HEK293 (cell line): ENCODE results near the gene CPXM2.

Experiments used
- CTCF ChIA-PET: fragments of 350-600 bp; formaldehyde crosslinking; extraction: SDS; loops from one replicate; lab custom pipeline; 2021; ENCODE audit warnings: antibody characterized with exemption; lab: Yijun Ruan, JAX
- POLR2A ChIA-PET: fragments of 300-600 bp; formaldehyde crosslinking; extraction: SDS; loops from one replicate; lab custom pipeline; 2020; ENCODE audit warnings: antibody characterized with exemption, inconsistent platforms; lab: Yijun Ruan, JAX
- H3K27ac ChIP-seq: fragments of 200-500 bp; sonication (Bioruptor generic); 2 replicates; pipeline ENCODE4 v1.5.1; 2014; ENCODE audit warnings: low read depth, low read length, control low read depth, inconsistent platforms; ENCODE audit errors: extremely low read depth
- H3K36me3 ChIP-seq, 2 experiments: fragments of 200-500 bp in 1 of 2; sonication (Bioruptor generic) in 1 of 2; 1 replicate in 1 of 2; 2 replicates in 1 of 2; pipeline ENCODE4 v1.5.1; 2014 to 2017; ENCODE audit warnings: inconsistent platforms in 2 of 2, low read length in 2 of 2; ENCODE audit not compliant: control insufficient read depth in 2 of 2, insufficient read depth in 1 of 2
- H3K4me1 ChIP-seq: fragments of 200-500 bp; sonication (Bioruptor generic); 2 replicates; pipeline ENCODE4 v1.5.1; 2014; ENCODE audit warnings: mild to moderate bottlenecking, low read length, inconsistent platforms; ENCODE audit not compliant: control insufficient read depth, insufficient read depth
- H3K4me3 ChIP-seq: 2 replicates; pipeline ENCODE4 v1.5.1; 2011; ENCODE audit warnings: low read depth, mild to moderate bottlenecking, control low read depth, low read length, moderate library complexity
- H3K9me3 ChIP-seq: fragments of 200-500 bp; sonication (Bioruptor generic); 2 replicates; pipeline ENCODE4 v1.5.1; 2014; ENCODE audit warnings: low read depth, low read length, inconsistent platforms; ENCODE audit not compliant: control insufficient read depth, insufficient read depth
- BCL11B ChIP-seq: fragments of 450-650 bp; formaldehyde crosslinking; IDR thresholded peaks from 2 replicates; pipeline ENCODE4 v1.5.1; 2016; ENCODE audit warnings: low read depth, missing biosample characterization, missing genetic modification characterization
- HOXA7 ChIP-seq: sonication (generic); formaldehyde crosslinking; IDR thresholded peaks from 2 replicates; pipeline ENCODE4 v1.8.1; 2022; ENCODE audit warnings: missing genetic modification reagents, borderline replicate concordance
- PRDM4 ChIP-seq: fragments of 450-650 bp; formaldehyde crosslinking; IDR thresholded peaks from 2 replicates; pipeline ENCODE4 v1.5.1; 2017; ENCODE audit warnings: missing biosample characterization, missing genetic modification characterization
- TRIM28 ChIP-seq: IDR thresholded peaks from 2 replicates; pipeline ENCODE4 v1.6.1; 2011; ENCODE audit warnings: low read length, control low read depth, borderline replicate concordance
- WT1 ChIP-seq: fragments of 450-650 bp; formaldehyde crosslinking; IDR thresholded peaks from 2 replicates; pipeline ENCODE4 v1.5.1; 2016; ENCODE audit warnings: missing biosample characterization, missing genetic modification characterization
- ZBTB6 ChIP-seq: fragments of 450-650 bp; formaldehyde crosslinking; IDR thresholded peaks from 2 replicates; pipeline ENCODE4 v1.5.1; 2017; ENCODE audit warnings: missing biosample characterization, missing genetic modification characterization
- ZBTB7A ChIP-seq: fragments of 450-650 bp; formaldehyde crosslinking; IDR thresholded peaks from 2 replicates; pipeline ENCODE4 v1.5.1; 2016; ENCODE audit warnings: low read depth, missing biosample characterization, missing genetic modification characterization
- ZFHX2 ChIP-seq: fragments of 450-650 bp; formaldehyde crosslinking; conservative IDR thresholded peaks from 2 replicates; pipeline ENCODE4 v1.5.1; 2016; ENCODE audit warnings: missing biosample characterization, missing genetic modification characterization
- ZFP41 ChIP-seq: fragments of 450-650 bp; formaldehyde crosslinking; IDR thresholded peaks from 2 replicates; pipeline ENCODE4 v1.5.1; 2016; ENCODE audit warnings: missing biosample characterization, missing genetic modification characterization, borderline replicate concordance
- ZNF112 ChIP-seq: fragments of 450-650 bp; formaldehyde crosslinking; IDR thresholded peaks from 2 replicates; pipeline ENCODE4 v1.5.0; 2017; ENCODE audit warnings: missing biosample characterization, missing genetic modification characterization
- ZNF114 ChIP-seq: fragments of 450-650 bp; formaldehyde crosslinking; IDR thresholded peaks from 2 replicates; pipeline ENCODE4 v1.5.0; 2017; ENCODE audit warnings: missing biosample characterization, missing genetic modification characterization
- ZNF426 ChIP-seq: fragments of 450-650 bp; formaldehyde crosslinking; IDR thresholded peaks from 2 replicates; pipeline ENCODE4 v1.5.1; 2017; ENCODE audit warnings: missing biosample characterization, missing genetic modification characterization, mild to moderate bottlenecking, inconsistent platforms, moderate library complexity
- ZNF571 ChIP-seq: fragments of 450-650 bp; formaldehyde crosslinking; IDR thresholded peaks from 2 replicates; pipeline ENCODE4 v1.5.0; 2017; ENCODE audit warnings: missing biosample characterization, missing genetic modification characterization
- ZNF580 ChIP-seq: fragments of 450-650 bp; formaldehyde crosslinking; IDR thresholded peaks from 2 replicates; pipeline ENCODE4 v1.5.1; 2016; ENCODE audit warnings: missing biosample characterization, missing genetic modification characterization
- ZNF623 ChIP-seq: fragments of 450-650 bp; formaldehyde crosslinking; IDR thresholded peaks from 2 replicates; pipeline ENCODE4 v1.5.1; 2016; ENCODE audit warnings: missing biosample characterization, missing genetic modification characterization
- ZNF624 ChIP-seq: fragments of 450-650 bp; formaldehyde crosslinking; IDR thresholded peaks from 2 replicates; pipeline ENCODE4 v1.5.1; 2017; ENCODE audit warnings: missing biosample characterization, missing genetic modification characterization
- ZNF639 ChIP-seq: fragments of 450-650 bp; formaldehyde crosslinking; IDR thresholded peaks from 2 replicates; pipeline ENCODE4 v1.5.1; 2016; ENCODE audit warnings: missing biosample characterization, missing genetic modification characterization
- TF ChIP-seq, protein P1 (sequence below): fragments of 450-650 bp; formaldehyde crosslinking; IDR thresholded peaks from 2 replicates; pipeline ENCODE4 v1.5.1; 2016; ENCODE audit warnings: missing biosample characterization, missing genetic modification characterization
- TF ChIP-seq, protein P2 (sequence below): fragments of 450-650 bp; formaldehyde crosslinking; IDR thresholded peaks from 2 replicates; pipeline ENCODE4 v1.5.1; 2016; ENCODE audit warnings: missing biosample characterization, missing genetic modification characterization, low read depth
- TF ChIP-seq, protein P3 (sequence below): fragments of 450-650 bp; formaldehyde crosslinking; conservative IDR thresholded peaks from 2 replicates; pipeline ENCODE4 v1.5.1; 2016; ENCODE audit warnings: low read depth, missing biosample characterization, missing genetic modification characterization

CPXM2 gene

GRCh38 chr10:123746942-123747341, 144.7 kb downstream of the CPXM2 start:
- no peaks in the 10 kb centered on the region for H3K36me3 ChIP-seq
- POLR2A ChIA-PET = no interaction called here
- H3K9me3 ChIP-seq = no peaks in the 10 kb centered on the region
- TF ChIP-seq ZNF623 (tag by site-specific recombination) = no peak
- TF ChIP-seq ZNF426 (tag by site-specific recombination) = no peak
- no peak for TF ChIP-seq ZNF580 (tag by site-specific recombination)
- no peak for TF ChIP-seq ZNF624 (tag by site-specific recombination)
- TF ChIP-seq TRIM28 = no peak
- no peak for TF ChIP-seq HOXA7
- no peak for TF ChIP-seq ZNF112 (tag by site-specific recombination)
- TF ChIP-seq ZNF114 (tag by site-specific recombination) = no peak
- no peak for TF ChIP-seq ZNF639 (tag by site-specific recombination)
- TF ChIP-seq ZBTB7A (tag by site-specific recombination) = no peak
- TF ChIP-seq PRDM4 = no peak
- TF ChIP-seq, protein P1, sequence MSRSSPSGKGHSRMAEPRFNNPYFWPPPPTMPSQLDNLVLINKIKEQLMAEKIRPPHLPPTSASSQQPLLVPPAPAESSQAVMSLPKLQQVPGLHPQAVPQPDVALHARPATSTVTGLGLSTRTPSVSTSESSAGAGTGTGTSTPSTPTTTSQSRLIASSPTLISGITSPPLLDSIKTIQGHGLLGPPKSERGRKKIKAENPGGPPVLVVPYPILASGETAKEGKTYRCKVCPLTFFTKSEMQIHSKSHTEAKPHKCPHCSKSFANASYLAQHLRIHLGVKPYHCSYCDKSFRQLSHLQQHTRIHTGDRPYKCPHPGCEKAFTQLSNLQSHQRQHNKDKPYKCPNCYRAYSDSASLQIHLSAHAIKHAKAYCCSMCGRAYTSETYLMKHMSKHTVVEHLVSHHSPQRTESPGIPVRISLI (tag by site-specific recombination) = no peak
- no peak for TF ChIP-seq ZFHX2 (tag by site-specific recombination)
- TF ChIP-seq, all 188 proteins: peak for 0
- Histone ChIP-seq H3K4me3 (no peak overlapping the region), H3K4me1 (no peaks in the 10 kb centered on the region), H3K27ac (no peak overlapping the region)
- CTCF ChIA-PET = interaction anchor here (0.5 kb wide), 1 partner anchor 165 kb away, joined by 4 read pairs; no protein-coding TSS in a partner anchor

- ChIA-PET CTCF (no interaction called here), POLR2A (no interaction called here)
- Histone ChIP-seq H3K36me3 (no peaks in the 10 kb centered on the region), H3K4me1 (no peaks in the 10 kb centered on the region), H3K9me3 (no peaks in the 10 kb centered on the region), H3K27ac (no peak overlapping the region), H3K4me3 (no peak overlapping the region)
- TF ChIP-seq BCL11B (tag by site-specific recombination) (no peak), ZBTB6 (tag by site-specific recombination) (no peak), WT1 (tag by site-specific recombination) (no peak), ZNF571 (tag by site-specific recombination) (no peak), ZFP41 (no peak)
- TF ChIP-seq, protein P2, sequence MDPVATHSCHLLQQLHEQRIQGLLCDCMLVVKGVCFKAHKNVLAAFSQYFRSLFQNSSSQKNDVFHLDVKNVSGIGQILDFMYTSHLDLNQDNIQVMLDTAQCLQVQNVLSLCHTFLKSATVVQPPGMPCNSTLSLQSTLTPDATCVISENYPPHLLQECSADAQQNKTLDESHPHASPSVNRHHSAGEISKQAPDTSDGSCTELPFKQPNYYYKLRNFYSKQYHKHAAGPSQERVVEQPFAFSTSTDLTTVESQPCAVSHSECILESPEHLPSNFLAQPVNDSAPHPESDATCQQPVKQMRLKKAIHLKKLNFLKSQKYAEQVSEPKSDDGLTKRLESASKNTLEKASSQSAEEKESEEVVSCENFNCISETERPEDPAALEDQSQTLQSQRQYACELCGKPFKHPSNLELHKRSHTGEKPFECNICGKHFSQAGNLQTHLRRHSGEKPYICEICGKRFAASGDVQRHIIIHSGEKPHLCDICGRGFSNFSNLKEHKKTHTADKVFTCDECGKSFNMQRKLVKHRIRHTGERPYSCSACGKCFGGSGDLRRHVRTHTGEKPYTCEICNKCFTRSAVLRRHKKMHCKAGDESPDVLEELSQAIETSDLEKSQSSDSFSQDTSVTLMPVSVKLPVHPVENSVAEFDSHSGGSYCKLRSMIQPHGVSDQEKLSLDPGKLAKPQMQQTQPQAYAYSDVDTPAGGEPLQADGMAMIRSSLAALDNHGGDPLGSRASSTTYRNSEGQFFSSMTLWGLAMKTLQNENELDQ (tag by site-specific recombination) = no peak
- TF ChIP-seq, protein P3, sequence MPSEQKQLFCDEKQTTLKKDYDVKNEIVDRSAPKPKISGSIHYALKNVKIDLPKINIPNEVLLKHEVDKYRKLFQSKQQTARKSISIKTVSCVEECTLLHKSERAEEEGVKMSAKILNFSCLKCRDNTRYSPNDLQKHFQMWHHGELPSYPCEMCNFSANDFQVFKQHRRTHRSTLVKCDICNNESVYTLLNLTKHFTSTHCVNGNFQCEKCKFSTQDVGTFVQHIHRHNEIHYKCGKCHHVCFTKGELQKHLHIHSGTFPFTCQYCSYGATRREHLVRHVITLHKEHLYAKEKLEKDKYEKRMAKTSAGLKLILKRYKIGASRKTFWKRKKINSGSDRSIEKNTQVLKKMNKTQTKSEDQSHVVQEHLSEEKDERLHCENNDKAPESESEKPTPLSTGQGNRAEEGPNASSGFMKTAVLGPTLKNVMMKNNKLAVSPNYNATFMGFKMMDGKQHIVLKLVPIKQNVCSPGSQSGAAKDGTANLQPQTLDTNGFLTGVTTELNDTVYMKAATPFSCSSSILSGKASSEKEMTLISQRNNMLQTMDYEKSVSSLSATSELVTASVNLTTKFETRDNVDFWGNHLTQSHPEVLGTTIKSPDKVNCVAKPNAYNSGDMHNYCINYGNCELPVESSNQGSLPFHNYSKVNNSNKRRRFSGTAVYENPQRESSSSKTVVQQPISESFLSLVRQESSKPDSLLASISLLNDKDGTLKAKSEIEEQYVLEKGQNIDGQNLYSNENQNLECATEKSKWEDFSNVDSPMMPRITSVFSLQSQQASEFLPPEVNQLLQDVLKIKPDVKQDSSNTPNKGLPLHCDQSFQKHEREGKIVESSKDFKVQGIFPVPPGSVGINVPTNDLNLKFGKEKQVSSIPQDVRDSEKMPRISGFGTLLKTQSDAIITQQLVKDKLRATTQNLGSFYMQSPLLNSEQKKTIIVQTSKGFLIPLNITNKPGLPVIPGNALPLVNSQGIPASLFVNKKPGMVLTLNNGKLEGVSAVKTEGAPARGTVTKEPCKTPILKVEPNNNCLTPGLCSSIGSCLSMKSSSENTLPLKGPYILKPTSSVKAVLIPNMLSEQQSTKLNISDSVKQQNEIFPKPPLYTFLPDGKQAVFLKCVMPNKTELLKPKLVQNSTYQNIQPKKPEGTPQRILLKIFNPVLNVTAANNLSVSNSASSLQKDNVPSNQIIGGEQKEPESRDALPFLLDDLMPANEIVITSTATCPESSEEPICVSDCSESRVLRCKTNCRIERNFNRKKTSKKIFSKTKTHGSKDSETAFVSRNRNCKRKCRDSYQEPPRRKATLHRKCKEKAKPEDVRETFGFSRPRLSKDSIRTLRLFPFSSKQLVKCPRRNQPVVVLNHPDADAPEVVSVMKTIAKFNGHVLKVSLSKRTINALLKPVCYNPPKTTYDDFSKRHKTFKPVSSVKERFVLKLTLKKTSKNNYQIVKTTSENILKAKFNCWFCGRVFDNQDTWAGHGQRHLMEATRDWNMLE = no peak
These were observed 145.1 kb downstream of the CPXM2 start for GRCh38 chr10:123746520-123746919.
